OCI-M2 (cell line): ENCODE measurements around the gene GOLGA2.
"Not testable (repeated sequence)": the region's sequence is repeated elsewhere in the genome, so short reads cannot be mapped to it uniquely, and the experiment has no call there.

Source experiments
- DNase-seq: peaks from one replicate; lab custom pipeline; 2025; ENCODE audit not compliant: unreplicated experiment; lab: John Stamatoyannopoulos, UW

GOLGA2 gene

GRCh38 chr9:128296340-128297220 is 20.8 kb upstream of the GOLGA2 start:
- DNase-seq: peak; percentile 6

- DNase-seq: no peak
Observed at GRCh38 chr9:128294142-128294541, 18.3 kb upstream of the GOLGA2 start.

- DNase-seq: no peak
Observed at GRCh38 chr9:128293091-128293490, 17.3 kb upstream of the GOLGA2 start.

GRCh38 chr9:128292009-128292408 is 16.2 kb upstream of the GOLGA2 start:
- DNase-seq: no peak

- DNase-seq: no peak
Observed at GRCh38 chr9:128288273-128289004, 12.6 kb upstream of the GOLGA2 start.

- DNase-seq: no peak
Observed at GRCh38 chr9:128286440-128286839, 10.6 kb upstream of the GOLGA2 start.

- no peak for DNase-seq
Observed at GRCh38 chr9:128285033-128285784, 9.4 kb upstream of the GOLGA2 start.

- DNase-seq: no peak
Observed at GRCh38 chr9:128282500-128282899, 6.7 kb upstream of the GOLGA2 start.

- DNase-seq: no peak
Observed at GRCh38 chr9:128280084-128280622, 4.3 kb upstream of the GOLGA2 start.

GRCh38 chr9:128279088-128280073 is 3.6 kb upstream of the GOLGA2 start:
- not testable (repeated sequence) for DNase-seq

- no peak for DNase-seq
Observed at GRCh38 chr9:128276574-128277270, 915 bp upstream of the GOLGA2 start.

- peak; percentile 96 for DNase-seq
Observed at GRCh38 chr9:128276008-128276573, 284 bp upstream of the GOLGA2 start, which contains the start of gene SWI5. SWI5 (plus strand) TSS chr9:128276276.

- DNase-seq: no peak
Observed at GRCh38 chr9:128274245-128274644, 1.6 kb downstream of the GOLGA2 start.

GRCh38 chr9:128271512-128271911 is 4.3 kb downstream of the GOLGA2 start:
- no peak for DNase-seq

- no peak for DNase-seq
Observed at GRCh38 chr9:128271112-128271511, 4.7 kb downstream of the GOLGA2 start.

- no peak for DNase-seq
Observed at GRCh38 chr9:128266868-128267590, 8.8 kb downstream of the GOLGA2 start.

GRCh38 chr9:128265348-128265847 is 10.4 kb downstream of the GOLGA2 start:
- DNase-seq: no peak

GRCh38 chr9:128262687-128263086 is 13.1 kb downstream of the GOLGA2 start:
- DNase-seq: no peak
